Measurements from ENCODE around the gene BRCC3.

GRCh38 chrX:155070663-155070974 lies 689 bp upstream of the BRCC3 start:
- no peak for TF ChIP-seq CTCF (IDR thresholded peaks at IDR 0.05; ENCODE audit: low read length)
- TF ChIP-seq EZH2 (IDR thresholded peaks at IDR 0.05; ENCODE audit: borderline replicate concordance, low read length), result no peak
